GM21529 (cell line): ENCODE measurements around the gene DPP4.
A peak's percentile ranks its signal among the peaks of the same experiment; 100 is the strongest.
"Not testable (repeated sequence)": the region's sequence is repeated elsewhere in the genome, so short reads cannot be mapped to it uniquely, and the experiment has no call there.

ENCODE experiments used
- ATAC-seq: cut with Tn5 transposase; IDR thresholded peaks from one replicate; pipeline ENCODE4 v1.9.1; 2021; ENCODE audit not compliant: unreplicated experiment

DPP4 gene

DNA sequence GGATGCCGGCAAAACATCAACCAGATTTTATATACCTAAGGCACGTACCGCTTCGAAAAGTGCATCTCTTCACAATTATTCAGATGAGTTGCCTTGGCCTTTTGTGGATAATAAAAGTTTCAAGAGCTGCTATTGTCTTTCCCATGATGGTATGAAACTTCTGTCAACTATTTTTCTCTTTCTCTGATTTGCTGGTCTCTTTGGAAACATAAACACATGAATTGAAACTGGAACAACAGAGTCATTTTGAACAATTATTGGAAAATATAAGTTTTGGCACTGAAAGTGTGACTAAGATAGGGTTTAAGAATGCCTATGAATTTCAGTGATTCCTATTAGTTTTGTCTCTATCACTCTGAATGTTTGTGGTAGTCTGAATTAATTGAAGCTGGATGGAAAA is 109.9 kb downstream of the DPP4 start:
- no peak for ATAC-seq

DNA sequence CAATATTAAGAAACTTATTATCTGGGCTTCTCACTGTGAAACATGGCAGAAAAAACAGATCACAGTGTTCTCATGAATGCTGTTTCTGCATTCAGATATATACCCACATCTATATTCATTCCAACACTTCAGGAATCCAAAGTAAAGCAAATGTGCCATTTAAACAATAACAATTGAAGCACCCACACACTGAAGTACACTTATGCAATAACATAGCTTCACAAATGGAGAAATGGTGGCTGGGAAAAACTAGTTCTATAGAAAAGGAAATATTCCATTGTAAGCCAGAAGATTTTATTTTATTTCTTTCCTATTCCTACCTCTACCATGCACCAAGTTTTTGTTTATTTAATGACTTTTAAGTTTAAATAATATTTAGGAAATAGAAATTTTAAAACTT is 111.9 kb downstream of the DPP4 start:
- ATAC-seq: no peak

DNA sequence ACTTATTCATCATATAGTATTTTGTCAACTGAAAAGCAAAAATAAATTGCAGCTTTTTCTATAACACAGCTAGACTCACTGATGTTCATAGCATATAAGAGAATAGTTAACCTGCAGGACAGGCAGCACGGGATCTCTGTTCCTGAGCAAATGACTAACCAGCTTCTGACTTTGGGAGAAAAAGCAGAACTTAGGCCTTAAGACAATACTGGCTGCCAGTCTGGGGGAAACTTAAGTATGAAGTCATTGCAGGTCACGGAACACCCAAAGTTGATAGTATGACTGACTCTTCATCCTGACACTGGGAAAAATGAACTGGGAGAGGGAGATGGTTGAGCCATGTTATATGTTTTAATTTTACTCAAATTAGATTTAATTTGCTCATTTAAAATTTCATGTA is 113.0 kb downstream of the DPP4 start:
- ATAC-seq: no peak

DNA sequence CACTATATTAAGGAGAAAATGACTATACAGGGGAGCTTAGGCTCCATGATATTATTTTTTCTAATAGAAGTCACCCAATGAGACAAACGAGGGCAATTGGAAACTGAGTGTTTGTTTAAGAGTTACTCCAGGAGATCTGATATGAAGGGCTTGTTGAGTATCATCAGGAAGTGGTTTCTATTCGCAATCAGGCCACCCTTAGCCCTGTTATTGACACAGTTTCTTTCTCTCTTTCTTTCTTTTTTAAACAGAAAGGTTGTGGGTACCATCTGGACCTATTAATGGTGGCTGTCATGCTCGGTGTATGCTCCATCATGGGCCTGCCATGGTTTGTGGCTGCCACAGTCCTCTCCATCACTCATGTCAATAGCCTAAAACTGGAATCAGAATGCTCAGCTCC is 117.3 kb downstream of the DPP4 start:
- ATAC-seq: no peak

DNA sequence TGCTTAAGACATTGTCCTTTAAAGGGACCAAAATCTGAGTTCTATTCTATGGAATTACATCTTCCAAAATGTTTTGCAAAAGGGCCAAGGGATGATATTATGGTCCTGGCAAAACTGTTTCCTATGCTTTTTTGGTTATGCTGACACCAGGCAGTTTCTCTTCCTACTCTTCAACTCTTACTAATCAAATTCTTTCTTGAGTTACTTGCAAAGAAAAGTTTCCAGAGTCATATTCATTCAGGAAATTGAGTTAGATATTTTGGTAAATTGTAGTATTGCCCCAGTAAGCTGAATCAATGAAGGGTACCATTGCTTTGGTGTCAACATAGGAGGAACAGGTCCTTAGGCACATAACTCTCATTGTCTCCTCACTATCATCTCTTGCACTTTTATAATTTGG is 118.8 kb downstream of the DPP4 start:
- ATAC-seq: no peak

DNA sequence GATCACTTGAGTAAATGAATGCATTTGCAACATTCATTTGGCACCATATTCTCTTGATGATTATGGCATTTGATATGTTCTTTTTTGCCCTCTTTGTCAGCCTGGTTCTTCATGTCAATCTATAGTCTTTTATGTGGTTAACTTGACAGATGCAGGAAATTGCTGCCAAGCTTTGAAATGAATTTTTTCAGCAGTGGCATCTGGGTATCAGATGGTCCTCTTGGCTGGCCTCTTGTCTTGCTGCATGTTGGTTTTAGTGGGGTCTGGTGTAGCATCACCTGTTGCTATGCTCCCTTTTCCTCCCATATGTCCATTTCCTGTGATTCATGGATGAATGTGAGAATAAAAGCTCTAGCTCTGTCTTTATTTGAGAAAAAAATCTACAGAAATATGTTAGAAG is 119.9 kb downstream of the DPP4 start:
- ATAC-seq: no peak

DNA sequence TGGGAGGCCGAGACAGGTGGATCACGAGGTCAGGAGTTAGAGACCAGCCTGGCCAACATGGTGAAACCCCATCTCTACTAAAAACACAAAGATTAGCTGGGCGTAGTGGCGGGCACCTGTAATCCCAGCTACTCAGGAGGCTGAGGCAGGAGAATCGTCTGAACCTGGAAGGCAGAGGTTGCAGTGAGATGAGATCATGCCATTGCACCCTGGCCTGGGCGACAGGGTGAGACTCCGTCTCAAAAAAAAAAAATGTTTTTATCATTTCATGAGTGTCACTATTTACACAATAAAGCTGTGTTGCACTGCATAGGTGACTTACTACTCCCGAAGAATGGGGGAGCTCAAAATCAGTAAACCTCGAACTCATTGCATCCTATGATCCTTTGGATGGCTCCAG is 120.6 kb downstream of the DPP4 start:
- ATAC-seq: not testable (repeated sequence)

DNA sequence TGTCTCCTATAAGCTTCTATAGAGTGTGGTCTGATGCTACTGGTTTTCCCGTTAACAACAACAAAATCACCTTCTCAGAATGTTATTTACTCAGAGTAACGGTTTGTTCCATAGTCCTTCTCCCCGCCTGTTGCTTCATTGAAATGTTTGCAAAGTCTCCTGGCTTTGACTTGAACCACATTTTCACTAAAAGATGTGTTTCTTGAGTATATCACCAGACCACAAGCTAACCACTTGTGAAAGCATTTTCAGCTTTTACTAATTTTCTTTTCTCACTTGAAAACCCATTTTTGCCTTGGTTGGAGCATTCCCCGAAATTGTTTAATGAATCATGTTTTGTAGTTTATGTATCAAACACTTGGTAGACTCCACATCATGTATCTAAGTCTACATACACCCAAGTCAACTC is 121.2 kb downstream of the DPP4 start:
- ATAC-seq: no peak

DNA sequence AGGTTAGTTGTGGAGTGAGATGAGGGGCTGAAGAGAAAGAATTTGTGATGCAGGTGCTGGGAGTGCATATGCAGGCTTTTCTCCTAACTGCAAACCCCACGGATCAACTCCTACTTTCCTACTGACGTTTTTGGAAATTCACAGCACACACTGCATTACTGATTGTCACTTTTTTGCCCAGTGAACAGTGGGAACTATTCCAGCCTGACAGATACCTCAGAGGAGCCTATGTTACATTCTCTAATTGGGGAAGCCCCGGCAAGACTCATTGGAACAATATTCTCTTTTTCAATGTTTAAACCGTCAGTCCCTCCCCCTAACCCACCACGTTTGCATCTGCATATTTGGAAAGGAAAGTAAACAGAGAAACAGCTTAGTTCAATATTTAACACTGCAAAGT is 126.2 kb downstream of the DPP4 start:
- ATAC-seq: no peak

DNA sequence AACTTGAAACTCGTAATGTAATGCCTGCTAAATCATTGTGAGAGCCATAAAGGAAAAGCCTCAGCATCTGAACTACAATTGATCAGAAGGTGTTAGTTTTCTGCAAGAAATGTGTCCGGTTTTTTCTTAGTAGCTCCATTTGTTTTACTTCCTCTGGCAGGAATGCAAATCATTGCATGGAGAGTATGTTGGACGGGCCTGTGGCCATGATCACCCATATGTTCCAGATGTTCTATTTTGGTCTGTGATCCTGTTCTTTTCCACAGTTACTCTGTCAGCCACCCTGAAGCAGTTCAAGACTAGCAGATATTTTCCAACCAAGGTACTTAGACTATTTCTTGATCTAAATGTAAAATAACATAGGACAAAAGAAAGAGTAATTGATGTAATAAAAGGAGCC is 126.6 kb downstream of the DPP4 start:
- no peak for ATAC-seq

DNA sequence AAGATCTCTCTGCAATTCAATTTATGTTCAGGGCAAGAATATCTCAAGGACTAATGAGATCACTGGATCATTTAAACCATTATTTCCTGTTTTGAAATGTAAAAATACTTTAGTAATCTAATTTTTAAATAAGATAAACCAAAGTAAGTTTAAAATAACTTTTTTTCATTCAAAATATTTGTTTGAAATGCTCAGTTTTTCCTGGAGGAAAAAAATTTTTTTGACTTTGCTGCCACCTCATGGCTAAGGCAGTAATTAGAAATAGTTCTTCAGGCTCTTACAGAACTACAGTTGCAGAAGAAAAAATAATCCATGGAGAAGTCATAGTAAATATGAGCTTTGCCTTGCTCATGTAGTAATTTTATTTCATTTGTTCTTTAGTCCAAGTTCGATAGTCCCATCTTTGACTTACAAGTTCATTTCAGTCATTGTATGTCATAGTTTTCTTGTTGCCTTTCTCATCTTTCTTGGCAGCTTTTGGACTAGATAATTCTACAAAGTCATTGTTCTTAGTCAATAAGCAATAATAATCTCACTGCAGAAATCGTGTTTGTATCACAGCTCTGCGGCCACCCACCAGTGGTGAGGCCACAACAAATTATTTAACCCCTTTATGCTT is 127.4 kb downstream of the DPP4 start:
- peak; percentile 59 for ATAC-seq

DNA sequence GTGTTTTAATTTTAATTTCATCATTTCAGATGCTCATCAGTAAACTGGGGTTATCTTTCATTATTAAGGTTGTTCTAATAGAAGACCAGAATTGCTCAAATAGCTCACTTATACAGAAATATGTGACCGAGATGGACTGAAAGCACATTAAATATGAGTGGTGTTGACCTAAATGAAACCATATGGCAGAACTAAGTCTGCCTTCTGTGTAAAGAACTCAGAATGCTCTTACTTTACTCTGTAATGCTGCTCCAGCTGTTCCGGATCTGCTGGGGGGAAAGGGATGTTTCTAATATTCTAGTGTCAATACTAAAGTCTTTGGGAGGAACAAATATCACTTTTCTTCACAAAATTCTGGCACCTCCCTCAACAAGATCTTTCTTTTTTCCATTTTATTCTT is 131.0 kb downstream of the DPP4 start:
- no peak for ATAC-seq
